ENCODE data around the gene HELZ2. TPM values are rescaled to one million over a fixed set of nuclear protein-coding genes. Genes with fewer than 3 reads are reported as not detected.

The HELZ2 gene
- total and polyA plus RNA-seq, 10 of the 15 experiments (the other 5 are each of a cell fraction or from before 2014, with no cell fraction given) = 0.05 to 33.3 (median 6.2) TPM

GRCh38 chr20:63540417-63541186, 33.4 kb downstream of the HELZ2 start:
- H3K27ac ChIP-seq (ENCODE audit: control insufficient read depth, insufficient read depth) = no peak overlapping the region
- ChIA-PET SMC1A (ENCODE audit: uncharacterized antibody, unreplicated experiment) (no interaction called here), POLR2A (no interaction called here), CTCF (interaction anchor here (1.2 to 2.1 kb wide), 2 partner anchors 37 to 517 kb away, joined by 3 to 5 read pairs; no protein-coding TSS in a partner anchor), RAD21 (ENCODE audit: unreplicated experiment) (interaction anchor here (0.8 kb wide), 1 partner anchor 12 kb away, joined by 3 read pairs; no protein-coding TSS in a partner anchor)
- in situ Hi-C loops (cut with MboI) (no loop called here), intact Hi-C loops (cut with micrococcal nuclease; ENCODE audit: unreplicated experiment) (no loop called here)
- no peaks in the 10 kb centered on the region for H3K79me2 ChIP-seq (ENCODE audit: control insufficient read depth, insufficient read depth, low read length)
- no peak for DNase-seq (ENCODE audit: low read depth, low spot score)
- no peak overlapping the region for H2AFZ ChIP-seq (ENCODE audit: control insufficient read depth, low read depth, low read length)
- no peak overlapping the region for H3K4me3 ChIP-seq
- H3K4me2 ChIP-seq (ENCODE audit: control insufficient read depth, insufficient read depth) = no peak overlapping the region
- WGBS (ENCODE audit: insufficient coverage, insufficient replicate concordance, low lambda C conversion rate, missing lambda C conversion rate) = 63% methylated on average over 45 of the region's 49 CpGs
- no peaks in the 10 kb centered on the region for H3K36me3 ChIP-seq (ENCODE audit: control insufficient read depth in 2 of 2, insufficient read depth in 2 of 2, low read length in 1 of 2)
- H3K27me3 ChIP-seq (replicated peaks in 1 of 2; ENCODE audit: control insufficient read depth in 2 of 2, insufficient read depth in 2 of 2, low read length in 1 of 2) = no peaks in the 10 kb centered on the region
- H3K9ac ChIP-seq (ENCODE audit: control insufficient read depth, insufficient read depth, low read length) = no peak overlapping the region
- no peak for ATAC-seq
- peaks cover 26% of the 10 kb centered on the region for H3K4me1 ChIP-seq (ENCODE audit: control insufficient read depth, insufficient read depth, low read length)
- no peak for FAIRE-seq
- TF ChIP-seq GABPA (IDR thresholded peaks at IDR 0.05; ENCODE audit: low read depth) (no peak), TCF3 (IDR thresholded peaks at IDR 0.05; ENCODE audit: borderline replicate concordance, insufficient read depth, low read depth, low read length) (no peak)
- H3K9me3 ChIP-seq (replicated peaks; ENCODE audit: control insufficient read depth, insufficient read depth, low read length) = no peaks in the 10 kb centered on the region
- H4K20me1 ChIP-seq (ENCODE audit: control insufficient read depth, insufficient read depth) = no peaks in the 10 kb centered on the region
- no TSS peak for BruUV-seq (replicated peaks)

DNA sequence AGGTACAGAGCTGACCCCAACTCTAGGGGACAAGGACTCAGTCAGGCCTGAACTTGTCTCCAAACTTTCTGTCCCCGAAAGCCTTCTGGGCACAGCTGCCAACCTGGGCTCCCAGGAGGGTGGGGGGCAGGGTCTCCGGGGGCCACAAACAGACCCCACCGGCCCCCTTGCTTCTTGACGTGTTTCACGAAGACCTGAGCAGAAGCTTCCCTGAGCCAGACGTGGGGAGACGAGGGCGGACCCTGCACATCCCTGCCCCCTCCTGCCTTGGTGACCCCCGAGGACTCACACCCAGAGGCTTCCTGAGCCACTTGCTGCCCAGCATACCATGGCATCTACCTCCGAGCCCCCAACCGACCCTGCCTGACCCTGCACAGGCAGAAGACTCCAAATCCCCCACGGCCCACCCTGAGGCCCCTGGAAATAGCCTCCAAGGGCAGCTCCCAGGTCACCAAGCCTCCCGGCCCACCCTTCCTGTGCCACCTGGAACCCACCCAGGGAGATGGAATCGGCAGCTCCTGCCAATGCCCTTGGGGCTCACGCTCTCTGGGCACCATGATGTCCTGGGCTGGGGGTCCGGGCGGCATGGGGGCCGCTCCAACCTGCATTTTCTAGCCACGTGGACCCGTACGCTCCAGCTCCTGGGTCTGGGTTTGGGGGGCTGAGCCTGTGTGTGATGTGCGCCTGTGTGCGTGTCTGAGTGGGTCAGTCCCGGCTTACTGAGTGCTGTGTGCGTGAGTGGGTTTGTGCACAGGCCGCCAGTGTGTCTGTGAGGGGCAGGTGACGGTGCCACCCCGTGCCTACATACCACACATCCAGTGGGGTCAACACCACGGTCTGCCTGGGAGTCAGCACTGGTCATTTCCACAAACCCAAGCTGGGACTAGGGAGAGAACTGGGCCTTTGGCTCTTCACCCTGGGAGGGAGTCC, 34.3 kb downstream of the HELZ2 start:
- ChIA-PET POLR2A (interaction anchor here (1.3 kb wide), 1 partner anchor 88 kb away, joined by 4 read pairs; the partner anchor contains the start of gene GMEB2), CTCF (interaction anchor here (1.2 to 2.9 kb wide), 7 partner anchors 34 to 518 kb away, joined by 3 to 25 read pairs (median 4); partner anchors contain the start of genes HELZ2 and TPD52L2), SMC1A (ENCODE audit: uncharacterized antibody, unreplicated experiment) (interaction anchor here (1.1 to 1.4 kb wide), 3 partner anchors 85 to 581 kb away, joined by 3 to 4 read pairs (median 3); no protein-coding TSS in a partner anchor), RAD21 (ENCODE audit: unreplicated experiment) (interaction anchor here (0.7 to 3.2 kb wide), 8 partner anchors 12 to 118 kb away, joined by 4 to 41 read pairs (median 18); partner anchors contain the start of genes GMEB2, PPDPF and RTEL1)
- Histone ChIP-seq H3K36me3 (ENCODE audit: control insufficient read depth in 2 of 2, insufficient read depth in 2 of 2, low read length in 1 of 2) (no peaks in the 10 kb centered on the region), H2AFZ (ENCODE audit: control insufficient read depth, low read depth, low read length) (no peak overlapping the region), H3K4me1 (ENCODE audit: control insufficient read depth, insufficient read depth, low read length) (peaks cover 26% of the 10 kb centered on the region), H3K4me3 (no peak overlapping the region), H4K20me1 (ENCODE audit: control insufficient read depth, insufficient read depth) (no peaks in the 10 kb centered on the region), H3K9ac (ENCODE audit: control insufficient read depth, insufficient read depth, low read length) (no peak overlapping the region), H3K27ac (ENCODE audit: control insufficient read depth, insufficient read depth) (no peak overlapping the region), H3K79me2 (ENCODE audit: control insufficient read depth, insufficient read depth, low read length) (no peaks in the 10 kb centered on the region), H3K9me3 (replicated peaks; ENCODE audit: control insufficient read depth, insufficient read depth, low read length) (no peaks in the 10 kb centered on the region), H3K27me3 (replicated peaks in 1 of 2; ENCODE audit: control insufficient read depth in 2 of 2, insufficient read depth in 2 of 2, low read length in 1 of 2) (no peaks in the 10 kb centered on the region), H3K4me2 (ENCODE audit: control insufficient read depth, insufficient read depth) (no peak overlapping the region)
- DNase-seq (ENCODE audit: low read depth, low spot score) (no peak), ATAC-seq (no peak), FAIRE-seq (no peak)
- no TSS peak for BruUV-seq (replicated peaks)
- TF ChIP-seq MEF2B (IDR thresholded peaks at IDR 0.05; ENCODE audit: partially characterized antibody, poor library complexity, severe bottlenecking) = no peak
- TF ChIP-seq BCL3 (IDR thresholded peaks at IDR 0.05; ENCODE audit: borderline replicate concordance, insufficient read depth, low read depth, low read length, poor library complexity, severe bottlenecking) = peak; percentile 55
- TF ChIP-seq LARP7 (IDR thresholded peaks at IDR 0.05) = no peak
- in situ Hi-C loops (cut with MboI) (no loop called here), intact Hi-C loops (cut with micrococcal nuclease; ENCODE audit: unreplicated experiment) (loop anchor here (2.0 to 5.0 kb wide), 5 partner anchors 39 to 583 kb away; partner anchors contain the start of gene GMEB2)
- WGBS (ENCODE audit: insufficient coverage, insufficient replicate concordance, low lambda C conversion rate, missing lambda C conversion rate) = 77% methylated on average over 27 of the region's 29 CpGs

Measured in GM12878 (cell line).